ENCODE data around the gene BUD31.
A peak's percentile ranks its signal among the peaks of the same experiment; 100 is the strongest.

- no peak for TF ChIP-seq CTCF (IDR thresholded peaks at IDR 0.05 in 2 of 3, conservative IDR thresholded peaks at IDR 0.05 in 1 of 3; ENCODE audit: insufficient read depth in 2 of 3, low read depth in 1 of 3, low read length in 3 of 3)
- no peak for TF ChIP-seq IRF9 (tag; IDR thresholded peaks at IDR 0.05)
- no peak for TF ChIP-seq ZNF23 (CRISPR knock-in tag; IDR thresholded peaks at IDR 0.05)
- TF ChIP-seq ZNF24 (IDR thresholded peaks at IDR 0.05) = no peak
- TF ChIP-seq HDAC6 (IDR thresholded peaks at IDR 0.05; ENCODE audit: low read depth, low read length) = no peak
- no peak for TF ChIP-seq SIN3A (IDR thresholded peaks at IDR 0.05; ENCODE audit: borderline replicate concordance in 2 of 2, control insufficient read depth in 1 of 2, low read depth in 2 of 2, low read length in 2 of 2)
- TF ChIP-seq NFRKB (IDR thresholded peaks at IDR 0.05; ENCODE audit: low read depth) = no peak
- TF ChIP-seq MYC (IDR thresholded peaks at IDR 0.05; ENCODE audit: low read depth, low read length) = no peak
- no peak for TF ChIP-seq MYC (CRISPR knock-in tag; IDR thresholded peaks at IDR 0.05; ENCODE audit: borderline replicate concordance, low read depth)
- TF ChIP-seq FOXA3 (CRISPR knock-in tag; conservative IDR thresholded peaks at IDR 0.05 in 1 of 2, IDR thresholded peaks at IDR 0.05 in 1 of 2) = no peak
- TF ChIP-seq POLR2A (conservative IDR thresholded peaks at IDR 0.05) = peak; percentile 34; the same call in 1 of the 2 replicates
- no peak for TF ChIP-seq FOXM1 (IDR thresholded peaks at IDR 0.05; ENCODE audit: low read depth)
- no peak for TF ChIP-seq FOXM1 (CRISPR knock-in tag; IDR thresholded peaks at IDR 0.05; ENCODE audit: low read depth)
Observed at GRCh38 chr7:99418260-99418659, 9.5 kb downstream of the BUD31 start.
